Ishikawa (cell line): ENCODE data around the gene MRPL17.

ENCODE experiments used
- CEBPB ChIP-seq: IDR thresholded peaks from 2 replicates; pipeline ENCODE4 v1.6.1; 2012
- CREB1 ChIP-seq: IDR thresholded peaks from 2 replicates; pipeline ENCODE4 v1.6.1; 2012; ENCODE audit warnings: low read depth
- EGR1 ChIP-seq: IDR thresholded peaks from 2 replicates; pipeline ENCODE4 v1.6.1; 2012
- EP300 ChIP-seq: IDR thresholded peaks from 2 replicates; pipeline ENCODE4 v1.6.1; 2012; ENCODE audit warnings: borderline replicate concordance
- FOXM1 ChIP-seq: IDR thresholded peaks from 2 replicates; pipeline ENCODE4 v1.6.1; 2012; ENCODE audit warnings: low read depth, borderline replicate concordance
- MAX ChIP-seq: IDR thresholded peaks from 2 replicates; pipeline ENCODE4 v1.6.1; 2012
- NFIC ChIP-seq: IDR thresholded peaks from 2 replicates; pipeline ENCODE4 v1.6.1; 2012
- RAD21 ChIP-seq: IDR thresholded peaks from 2 replicates; pipeline ENCODE4 v1.6.1; 2012; ENCODE audit warnings: low read depth
- REST ChIP-seq: IDR thresholded peaks from 2 replicates; pipeline ENCODE4 v1.6.1; 2012; ENCODE audit warnings: low read depth, mild to moderate bottlenecking
- TAF1 ChIP-seq: IDR thresholded peaks from 2 replicates; pipeline ENCODE4 v1.6.1; 2012; ENCODE audit warnings: low read depth, mild to moderate bottlenecking
- TCF12 ChIP-seq: IDR thresholded peaks from 2 replicates; pipeline ENCODE4 v1.6.1; 2012; ENCODE audit warnings: low read depth
- TEAD4 ChIP-seq: IDR thresholded peaks from 2 replicates; pipeline ENCODE4 v1.6.1; 2012
- USF1 ChIP-seq: IDR thresholded peaks from 2 replicates; pipeline ENCODE4 v1.6.1; 2012
- YY1 ChIP-seq: IDR thresholded peaks from 2 replicates; pipeline ENCODE4 v1.6.1; 2012; ENCODE audit warnings: low read depth
- ZBTB7A ChIP-seq: IDR thresholded peaks from 2 replicates; pipeline ENCODE4 v1.6.1; 2012; ENCODE audit warnings: low read depth

The MRPL17 gene

GRCh38 chr11:6682936-6683861 lies at the start of gene MRPL17:
MRPL17 (minus strand) TSS chr11:6683340; CDS start chr11:6683296, 44 bp downstream.
- TF ChIP-seq TCF12 (peak; percentile 52; the same call in 1 of the 2 replicates), NFIC (no peak; the same call in 1 of the 2 replicates), FOXM1 (no peak; the same call in 1 of the 2 replicates), MAX (peak; percentile 95), ZBTB7A (0 out of 2 replicates have a peak, but pooled peaks have one; percentile 49), USF1 (no peak), TEAD4 (0 out of 2 replicates have a peak, but pooled peaks have one; percentile 13), EGR1 (0 out of 2 replicates have a peak, but pooled peaks have one; percentile 11), RAD21 (peak; percentile 65), CEBPB (no peak), CREB1 (no peak), EP300 (no peak; the same call in 1 of the 2 replicates), YY1 (peak; percentile 76; the same call in 1 of the 2 replicates), TAF1 (peak; percentile 89), REST (no peak)

GRCh38 chr11:6727971-6728760 lies 45.0 kb upstream of the MRPL17 start:
- no peak for TF ChIP-seq EGR1
- no peak for TF ChIP-seq CREB1
- TF ChIP-seq TEAD4 = no peak
- TF ChIP-seq REST = no peak
- TF ChIP-seq TAF1 = no peak
- TF ChIP-seq USF1 = no peak
- no peak for TF ChIP-seq YY1
- TF ChIP-seq RAD21 = no peak
- no peak for TF ChIP-seq TCF12
- TF ChIP-seq NFIC = no peak
- TF ChIP-seq EP300 = no peak
- no peak for TF ChIP-seq ZBTB7A
- no peak for TF ChIP-seq FOXM1
- no peak for TF ChIP-seq CEBPB
- TF ChIP-seq MAX = no peak

- TF ChIP-seq REST (no peak), EP300 (no peak), YY1 (no peak), ZBTB7A (no peak), CEBPB (no peak), CREB1 (no peak), RAD21 (no peak), FOXM1 (no peak), USF1 (no peak), TAF1 (no peak), NFIC (no peak), MAX (no peak)
Observed at GRCh38 chr11:6725386-6725896, 42.3 kb upstream of the MRPL17 start.
